Lower lobe of right lung (tissue), 2 donors: Measurements from ENCODE around the gene C20orf204. TPM values are rescaled to one million over a fixed set of nuclear protein-coding genes. Genes with fewer than 3 reads are reported as not detected.

Source experiments
- ATAC-seq, 2 donors: fragments of 200-7000 bp; cut with Tn5 transposase; one replicate each; pipeline ENCODE4 v1.9.1; 2020 to 2022; ENCODE audit warnings: mild to moderate bottlenecking in 2 of 2, moderate library complexity in 2 of 2
- DNase-seq: peaks from one replicate; pipeline ENCODE4 v3.0.0-alpha.2; 2020
- H3K27ac ChIP-seq: fragments of 200-600 bp; one replicate; pipeline ENCODE4 v1.8.0; 2022
- H3K27me3 ChIP-seq: fragments of 200-600 bp; one replicate; pipeline ENCODE4 v1.8.0; 2022; ENCODE audit warnings: low read depth
- H3K36me3 ChIP-seq: fragments of 200-600 bp; one replicate; pipeline ENCODE4 v1.8.0; 2022; ENCODE audit warnings: mild to moderate bottlenecking
- H3K4me1 ChIP-seq: fragments of 200-600 bp; one replicate; pipeline ENCODE4 v1.8.0; 2022
- H3K4me3 ChIP-seq: fragments of 200-600 bp; one replicate; pipeline ENCODE4 v1.8.0; 2022; ENCODE audit warnings: mild to moderate bottlenecking
- H3K9me3 ChIP-seq: fragments of 200-600 bp; one replicate; pipeline ENCODE4 v1.8.0; 2022
- CTCF ChIP-seq: fragments of 200-600 bp; IDR thresholded peaks from one replicate; pipeline ENCODE4 v1.8.0; 2022; ENCODE audit warnings: antibody characterized with exemption, mild to moderate bottlenecking
- intact Hi-C: fragments of 100-400 bp; cut with DNase I; formaldehyde crosslinking; loops from one replicate; pipeline ENCODE4 v1.11.0; 2022
- total RNA-seq: library from RNA; stranded (reverse); fragmentation: NEBNext Ultra II Directional; extraction: Animal tissue kit (Norgen Biotek cat#: 25700); gene quantifications from one replicate; pipeline ENCODE4 v1.2.1, GENCODE V29; 2021
- donor health status: DM: no; HTN: yes; CAD: no; lungs with severe emphysema.

C20orf204 gene
- total RNA-seq, 1 donor from 2014 or later: 1.2 TPM

GRCh38 chr20:64036346-64037198 lies 590 bp downstream of the C20orf204 start:
- intact Hi-C loops: no loop called here
- DNase-seq: no peak
- Histone ChIP-seq H3K27me3 (peaks cover 29% of the 10 kb centered on the region), H3K27ac (no peak overlapping the region), H3K36me3 (peaks cover 34% of the 10 kb centered on the region), H3K9me3 (no peaks in the 10 kb centered on the region), H3K4me3 (no peak overlapping the region), H3K4me1 (peaks cover 43% of the 10 kb centered on the region)
- TF ChIP-seq CTCF: no peak
- ATAC-seq: no peak

GRCh38 chr20:64037199-64037497 lies 1.2 kb downstream of the C20orf204 start:
- Histone ChIP-seq H3K9me3 (no peaks in the 10 kb centered on the region), H3K4me3 (no peak overlapping the region), H3K36me3 (peaks cover 28% of the 10 kb centered on the region), H3K27me3 (peaks cover 35% of the 10 kb centered on the region), H3K4me1 (peaks cover 48% of the 10 kb centered on the region), H3K27ac (no peak overlapping the region)
- no peak for DNase-seq
- TF ChIP-seq CTCF: no peak
- ATAC-seq: no peak
- intact Hi-C loops: no loop called here

- ATAC-seq: no peak
- peaks cover 23% of the 10 kb centered on the region for H3K36me3 ChIP-seq
- H3K9me3 ChIP-seq: no peaks in the 10 kb centered on the region
- intact Hi-C loops: no loop called here
- peaks cover 38% of the 10 kb centered on the region for H3K27me3 ChIP-seq
- peak overlapping the region; percentile 86 for H3K27ac ChIP-seq
- peak overlapping the region; percentile 66 for H3K4me3 ChIP-seq
- DNase-seq: no peak
- H3K4me1 ChIP-seq: peaks cover 51% of the 10 kb centered on the region
- TF ChIP-seq CTCF: no peak
Measured at GRCh38 chr20:64037498-64038213, 1.7 kb downstream of the C20orf204 start.

GRCh38 chr20:64038224-64038564 lies 2.2 kb downstream of the C20orf204 start:
- peak overlapping the region; percentile 86 for H3K27ac ChIP-seq
- DNase-seq (no peak), ATAC-seq (peak; percentile 24 to 36)
- peaks cover 18% of the 10 kb centered on the region for H3K36me3 ChIP-seq
- H3K9me3 ChIP-seq: no peaks in the 10 kb centered on the region
- intact Hi-C loops: no loop called here
- no peak for TF ChIP-seq CTCF
- peaks cover 38% of the 10 kb centered on the region for H3K27me3 ChIP-seq
- H3K4me1 ChIP-seq: peaks cover 51% of the 10 kb centered on the region
- peak overlapping the region; percentile 66 for H3K4me3 ChIP-seq

- no peaks in the 10 kb centered on the region for H3K9me3 ChIP-seq
- peak; percentile 90 to 93 for ATAC-seq
Measured at GRCh38 chr20:64038565-64039292, 2.7 kb downstream of the C20orf204 start.

More at GRCh38 chr20:64038565-64039292, 2.7 kb downstream of the C20orf204 start:
- Histone ChIP-seq H3K36me3 (peaks cover 12% of the 10 kb centered on the region), H3K4me1 (peaks cover 51% of the 10 kb centered on the region), H3K27ac (peak overlapping the region; percentile 86), H3K4me3 (peak overlapping the region; percentile 66), H3K27me3 (peaks cover 38% of the 10 kb centered on the region)
- intact Hi-C loops: no loop called here
- peak; percentile 69 for TF ChIP-seq CTCF
- peak; percentile 86 for DNase-seq
